Measurements from ENCODE around the gene NKAIN4.

The NKAIN4 gene

GRCh38 chr20:63287697-63288580 lies 33.7 kb upstream of the NKAIN4 start:
- no peak for DNase-seq

GRCh38 chr20:63286781-63287696 lies 32.8 kb upstream of the NKAIN4 start:
- DNase-seq: no peak

GRCh38 chr20:63285636-63286615 lies 31.7 kb upstream of the NKAIN4 start:
- DNase-seq: no peak

- no peak for DNase-seq
Measured at GRCh38 chr20:63284981-63285524, 30.8 kb upstream of the NKAIN4 start.

GRCh38 chr20:63284544-63284949 lies 30.3 kb upstream of the NKAIN4 start:
- no peak for DNase-seq

GRCh38 chr20:63284083-63284440 lies 29.8 kb upstream of the NKAIN4 start:
- DNase-seq: no peak

GRCh38 chr20:63283397-63284082 lies 29.3 kb upstream of the NKAIN4 start:
- no peak for DNase-seq

- no peak for DNase-seq
Measured at GRCh38 chr20:63282946-63283345, 28.7 kb upstream of the NKAIN4 start.

- DNase-seq: no peak
Measured at GRCh38 chr20:63281742-63282665, 27.7 kb upstream of the NKAIN4 start.

- DNase-seq: no peak
Measured at GRCh38 chr20:63280929-63281545, 26.8 kb upstream of the NKAIN4 start.

GRCh38 chr20:63280371-63280770 lies 26.1 kb upstream of the NKAIN4 start:
- DNase-seq: no peak

- no peak for DNase-seq
Measured at GRCh38 chr20:63279931-63280330, 25.7 kb upstream of the NKAIN4 start.

GRCh38 chr20:63278661-63279060 lies 24.4 kb upstream of the NKAIN4 start:
- no peak for DNase-seq

GRCh38 chr20:63277466-63278272 lies 23.4 kb upstream of the NKAIN4 start:
- DNase-seq: no peak

GRCh38 chr20:63276956-63277355 lies 22.7 kb upstream of the NKAIN4 start:
- no peak for DNase-seq

- DNase-seq: no peak
Measured at GRCh38 chr20:63275825-63276224, 21.6 kb upstream of the NKAIN4 start.

- no peak for DNase-seq
Measured at GRCh38 chr20:63274381-63275228, 20.3 kb upstream of the NKAIN4 start.
